Measurements from ENCODE around the gene RALA. TPM values are rescaled to one million over a fixed set of nuclear protein-coding genes. Genes with fewer than 3 reads are reported as not detected.

Gene RALA
- total and polyA plus RNA-seq, 10 of the 15 experiments (the other 5 are each of a cell fraction or from before 2014, with no cell fraction given): 7.5 to 53.3 (median 23.1) TPM

- no TSS peak for BruUV-seq (replicated peaks)
- ChIA-PET CTCF (interaction anchor here (1.3 to 6.8 kb wide), 9 partner anchors 8 to 160 kb away, joined by 3 to 90 read pairs (median 8); no protein-coding TSS in a partner anchor), POLR2A (interaction anchor here (0.7 to 4.8 kb wide), 5 partner anchors 12 to 213 kb away, joined by 4 to 64 read pairs (median 5); partner anchors contain the start of gene RALA), SMC1A (ENCODE audit: uncharacterized antibody, unreplicated experiment) (interaction anchor here (0.6 to 4.9 kb wide), 16 partner anchors 9 to 160 kb away, joined by 3 to 82 read pairs (median 4); partner anchors contain the start of gene RALA), RAD21 (ENCODE audit: unreplicated experiment) (interaction anchor here (0.6 to 20.6 kb wide), 7 partner anchors 10 to 155 kb away, joined by 3 to 410 read pairs (median 3); partner anchors contain the start of gene RALA)
- no peaks in the 10 kb centered on the region for H4K20me1 ChIP-seq (ENCODE audit: control insufficient read depth, insufficient read depth)
- DNase-seq (ENCODE audit: low read depth, low spot score) (peak; percentile 19), ATAC-seq (peak; percentile 6), FAIRE-seq (no peak)
- H3K4me3 ChIP-seq: peak overlapping the region; percentile 46
- no peak overlapping the region for H3K27ac ChIP-seq (ENCODE audit: control insufficient read depth, insufficient read depth)
- no peak overlapping the region for H2AFZ ChIP-seq (ENCODE audit: control insufficient read depth, low read depth, low read length)
- in situ Hi-C loops (cut with MboI) (loop anchor here (25.0 kb wide), 1 partner anchor 1374 kb away; no protein-coding TSS in a partner anchor), intact Hi-C loops (cut with micrococcal nuclease; ENCODE audit: unreplicated experiment) (loop anchor here (2.0 kb wide), 1 partner anchor 213 kb away; no protein-coding TSS in a partner anchor)
- whole genome bisulfite sequencing (ENCODE audit: insufficient coverage, insufficient replicate concordance, low lambda C conversion rate, missing lambda C conversion rate): 27% methylated on average over 4 of the region's 4 CpGs
- peak overlapping the region; percentile 93 for H3K4me2 ChIP-seq (ENCODE audit: control insufficient read depth, insufficient read depth)
- peaks cover 10% of the 10 kb centered on the region for H3K4me1 ChIP-seq (ENCODE audit: control insufficient read depth, insufficient read depth, low read length)
- no peaks in the 10 kb centered on the region; the same call in 2 of the 3 replicates for H3K9me3 ChIP-seq (replicated peaks; ENCODE audit: control insufficient read depth, insufficient read depth, low read length)
- H3K27me3 ChIP-seq (replicated peaks in 1 of 2; ENCODE audit: control insufficient read depth in 2 of 2, insufficient read depth in 2 of 2, low read length in 1 of 2): no peaks in the 10 kb centered on the region
- no peak overlapping the region for H3K9ac ChIP-seq (ENCODE audit: control insufficient read depth, insufficient read depth, low read length)
- H3K36me3 ChIP-seq (ENCODE audit: control insufficient read depth in 2 of 2, insufficient read depth in 2 of 2, low read length in 1 of 2): no peaks in the 10 kb centered on the region
- peaks cover 27% of the 10 kb centered on the region for H3K79me2 ChIP-seq (ENCODE audit: control insufficient read depth, insufficient read depth, low read length)
- TF ChIP-seq, protein P1, sequence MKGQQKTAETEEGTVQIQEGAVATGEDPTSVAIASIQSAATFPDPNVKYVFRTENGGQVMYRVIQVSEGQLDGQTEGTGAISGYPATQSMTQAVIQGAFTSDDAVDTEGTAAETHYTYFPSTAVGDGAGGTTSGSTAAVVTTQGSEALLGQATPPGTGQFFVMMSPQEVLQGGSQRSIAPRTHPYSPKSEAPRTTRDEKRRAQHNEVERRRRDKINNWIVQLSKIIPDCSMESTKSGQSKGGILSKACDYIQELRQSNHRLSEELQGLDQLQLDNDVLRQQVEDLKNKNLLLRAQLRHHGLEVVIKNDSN (IDR thresholded peaks at IDR 0.05; ENCODE audit: borderline replicate concordance, extremely low read length, insufficient read depth, low read depth, low read length): no peak
- TF ChIP-seq ZNF24 (IDR thresholded peaks at IDR 0.05) (peak; percentile 75), POU2F2 (IDR thresholded peaks at IDR 0.05; ENCODE audit: borderline replicate concordance, low read depth, low read length) (no peak), SIX5 (IDR thresholded peaks at IDR 0.05; ENCODE audit: low read depth, low read length, severe bottlenecking) (no peak), ZSCAN29 (IDR thresholded peaks at IDR 0.05) (no peak), STAT3 (IDR thresholded peaks at IDR 0.05; ENCODE audit: low read depth, low read length) (no peak), TCF12 (IDR thresholded peaks at IDR 0.05; ENCODE audit: low read depth, low read length) (no peak), CTCF (IDR thresholded peaks at IDR 0.05 in 2 of 3, conservative IDR thresholded peaks at IDR 0.05 in 1 of 3; ENCODE audit: control insufficient read depth in 2 of 3, extremely low read depth in 1 of 3, insufficient read depth in 1 of 3, low read depth in 3 of 3, low read length in 3 of 3) (no peak), STAT1 (conservative IDR thresholded peaks at IDR 0.05) (no peak), PAX5 (IDR thresholded peaks at IDR 0.05; ENCODE audit: borderline replicate concordance, low read depth, low read length) (no peak), BACH1 (IDR thresholded peaks at IDR 0.05; ENCODE audit: borderline replicate concordance) (no peak), CHD4 (IDR thresholded peaks at IDR 0.05) (no peak), ASH2L (IDR thresholded peaks at IDR 0.05; ENCODE audit: borderline replicate concordance, low read depth) (no peak), SREBF1 (IDR thresholded peaks at IDR 0.05; ENCODE audit: low read length) (no peak), IKZF1 (conservative IDR thresholded peaks at IDR 0.05) (peak; percentile 45), RFX5 (IDR thresholded peaks at IDR 0.05; ENCODE audit: low read depth, low read length) (no peak), FOS (IDR thresholded peaks at IDR 0.05; ENCODE audit: borderline replicate concordance, extremely low read depth, insufficient read length) (no peak), KLF5 (IDR thresholded peaks at IDR 0.05; ENCODE audit: partially characterized antibody) (no peak), EED (IDR thresholded peaks at IDR 0.05; ENCODE audit: low read depth) (0 out of 2 replicates have a peak, but pooled peaks have one; percentile 24), CBFB (IDR thresholded peaks at IDR 0.05; ENCODE audit: low read depth) (peak; percentile 45; the same call in 1 of the 2 replicates), TAF1 (IDR thresholded peaks at IDR 0.05; ENCODE audit: borderline replicate concordance, low read depth, low read length) (no peak)
These were observed 112.5 kb downstream of the RALA start for GRCh38 chr7:39735903-39736302.
